HepG2 (cell line): ENCODE data around the gene HPS1. TPM values are rescaled to one million over a fixed set of nuclear protein-coding genes. Genes with fewer than 3 reads are reported as not detected.

Experiments
- ATAC-seq: fragments of 200-7000 bp; cut with Tn5 transposase; 3 replicates; pipeline ENCODE4 v1.9.1; 2020; ENCODE audit warnings: mild to moderate bottlenecking, moderate library complexity
- BruUV-seq: library from RNA; stranded (reverse); fragments of 400-500 nt; replicated peaks from 2 replicates; lab custom pipeline; 2021; lab: Mats Ljungman, UMichigan
- CTCF ChIA-PET: fragments of 300-600 bp; formaldehyde crosslinking; extraction: SDS; loops from one replicate; lab custom pipeline; 2021; ENCODE audit warnings: low total read pairs, inconsistent platforms, low intra/inter-chr PET ratio; lab: Yijun Ruan, JAX
- POLR2A ChIA-PET: fragments of 350-600 bp; sonication (Branson Sonifier 250); formaldehyde crosslinking; loops from one replicate; lab custom pipeline; 2020; ENCODE audit warnings: antibody characterized with exemption, inconsistent platforms; lab: Yijun Ruan, JAX
- DNase-seq: peaks from one replicate; pipeline ENCODE4 v3.0.0-alpha.2; 2015; ENCODE audit warnings: low spot score
- FAIRE-seq: peaks from 3 replicates; lab custom pipeline; 2011; peaks lifted over from hg19 to GRCh38; lab: Jason Lieb, UNC
- H2AFZ ChIP-seq: one replicate; pipeline ENCODE4 v1.6.1; 2011; ENCODE audit warnings: low read length, inconsistent platforms
- H3K27ac ChIP-seq: fragments of 300-600 bp; 3 replicates; pipeline ENCODE4 v1.8.0; 2011; ENCODE audit warnings: mixed run types, mild to moderate bottlenecking, mixed read lengths, low read length, inconsistent platforms; ENCODE audit not compliant: insufficient read depth; ENCODE audit errors: extremely low read length
- H3K27me3 ChIP-seq, 2 experiments: fragments of 200-600 bp in 1 of 2; 2 replicates in 1 of 2; 3 replicates in 1 of 2; pipeline versions ENCODE4 v1.6.0 to v1.8.0; 2011; ENCODE audit warnings: low read length in 2 of 2, mild to moderate bottlenecking in 2 of 2, moderate library complexity in 2 of 2, inconsistent platforms in 1 of 2; ENCODE audit not compliant: insufficient read depth in 2 of 2, control insufficient read depth in 1 of 2
- H3K36me3 ChIP-seq, 2 experiments: fragments of 200-600 bp in 1 of 2; replicated peaks in 1 of 2; 2 replicates in 1 of 2; 3 replicates in 1 of 2; pipeline versions ENCODE4 v1.5.1 to v1.8.0; 2011; ENCODE audit warnings: low read length in 2 of 2, inconsistent platforms in 1 of 2; ENCODE audit not compliant: insufficient read depth in 2 of 2, control insufficient read depth in 1 of 2
- H3K4me1 ChIP-seq: 2 replicates; pipeline ENCODE4 v1.5.1; 2012; ENCODE audit warnings: low read length, inconsistent platforms; ENCODE audit not compliant: insufficient read depth
- H3K4me2 ChIP-seq: 2 replicates; pipeline ENCODE4 v1.6.0; 2011; ENCODE audit warnings: low read depth, low read length, inconsistent platforms
- H3K4me3 ChIP-seq, 3 experiments: fragments of 200-600 bp in 1 of 3; sonication (generic), shearing (Covaris generic) in 1 of 3; replicated peaks in 1 of 3; 2 replicates each; pipeline ENCODE4 v1.5.1; 2011 to 2016; ENCODE audit warnings: low read length in 3 of 3, inconsistent platforms in 2 of 3, low read depth in 2 of 3, mild to moderate bottlenecking in 2 of 3, control low read depth in 1 of 3, mixed read lengths in 1 of 3; ENCODE audit not compliant: insufficient read depth in 1 of 3
- H3K79me2 ChIP-seq: one replicate; pipeline ENCODE4 v1.6.1; 2011; ENCODE audit warnings: low read length, inconsistent platforms; ENCODE audit not compliant: insufficient read depth
- H3K9ac ChIP-seq: 2 replicates; pipeline ENCODE4 v1.6.0; 2011; ENCODE audit warnings: mild to moderate bottlenecking, low read depth, low read length, inconsistent platforms; ENCODE audit not compliant: insufficient read depth
- H3K9me3 ChIP-seq: 2 replicates; pipeline ENCODE4 v1.5.1; 2012; ENCODE audit warnings: mild to moderate bottlenecking, low read length
- H4K20me1 ChIP-seq: 2 replicates; pipeline ENCODE4 v1.6.0; 2011; ENCODE audit warnings: inconsistent platforms, mild to moderate bottlenecking, low read length, moderate library complexity; ENCODE audit not compliant: insufficient read depth
- BRD4 ChIP-seq: sonication (generic); formaldehyde crosslinking; IDR thresholded peaks from 2 replicates; pipeline ENCODE4 v1.4.0; 2020; ENCODE audit warnings: missing genetic modification reagents
- HHEX ChIP-seq: IDR thresholded peaks from 2 replicates; pipeline ENCODE4 v1.6.1; 2016; ENCODE audit warnings: control low read depth
- MAFF ChIP-seq: IDR thresholded peaks from 2 replicates; pipeline ENCODE4 v1.6.1; 2011; ENCODE audit warnings: low read depth, low read length, improper control_type of control experiment
- MAFK ChIP-seq, 2 experiments: IDR thresholded peaks in 1 of 2; conservative IDR thresholded peaks in 1 of 2; 2 replicates each; pipeline ENCODE4 v1.6.1; 2011; ENCODE audit warnings: improper control_type of control experiment in 2 of 2, low read length in 2 of 2
- ZNF547 ChIP-seq: sonication (generic); formaldehyde crosslinking; IDR thresholded peaks from 2 replicates; pipeline ENCODE4 v1.5.1; 2020; ENCODE audit warnings: mild to moderate bottlenecking, missing genetic modification reagents
- WGBS: methylation state at CpG from one replicate; pipeline ENCODE4 v1.1.6; 2017; ENCODE audit warnings: low lambda C conversion rate; 5-methylcytosine and 5-hydroxymethylcytosine counted together
- in situ Hi-C: cut with HindIII; loops from 2 replicates; pipeline ENCODE4 v1.10.0; 2017; ENCODE audit warnings: low pct_unique_long_range_greater_than_20kb; ENCODE audit not compliant: extremely low pct_ligation_motif_present
- intact Hi-C: fragments of 100-400 bp; cut with micrococcal nuclease; formaldehyde crosslinking; loops from one replicate; pipeline ENCODE4 v1.10.0; 2022; ENCODE audit not compliant: unreplicated experiment
- polyA plus RNA-seq, 8 experiments: library from polyadenylated mRNA; depleted of rRNA in 3 of 8; stranded (reverse) in 7 of 8; unstranded in 1 of 8; fragments of >200 nt; fragmentation: Illumina TruSeq in 4 of 8; extraction: Trizol in 4 of 8; gene quantifications; 2 replicates each; pipeline versions ENCODE4 v1.2.1 to v1.2.3, GENCODE V29; 2011 to 2016; ENCODE audit warnings: low read depth in 4 of 8, missing spikeins in 1 of 8, mixed read lengths in 1 of 8; ENCODE audit not compliant: insufficient read depth in 1 of 8
- total RNA-seq, 5 experiments: library from RNA; depleted of rRNA; stranded (reverse); fragments of >200 nt; fragmentation: Illumina TruSeq; extraction: Trizol; gene quantifications; 2 replicates each; pipeline ENCODE4 v1.2.3, GENCODE V29; 2016; ENCODE audit warnings: low read depth in 1 of 5
- TF ChIP-seq, protein P1 (sequence below): sonication (generic); formaldehyde crosslinking; IDR thresholded peaks from 2 replicates; pipeline ENCODE4 v1.4.0; 2020; ENCODE audit warnings: missing genetic modification reagents
- TF ChIP-seq, protein P2 (sequence below): sonication (generic); formaldehyde crosslinking; IDR thresholded peaks from 2 replicates; pipeline ENCODE4 v1.5.0; 2020; ENCODE audit warnings: mild to moderate bottlenecking, missing genetic modification reagents
- TF ChIP-seq, protein P3 (sequence below): sonication (generic); formaldehyde crosslinking; IDR thresholded peaks from 2 replicates; pipeline ENCODE4 v1.4.0; 2020; ENCODE audit warnings: missing genetic modification reagents, borderline replicate concordance
- TF ChIP-seq, protein P4 (sequence below): sonication (generic); formaldehyde crosslinking; conservative IDR thresholded peaks from 2 replicates; pipeline ENCODE4 v1.4.0; 2020; ENCODE audit warnings: missing genetic modification reagents

HPS1 gene
- total and polyA plus RNA-seq, 2 of the 13 experiments (the other 11 are each of a cell fraction or from before 2014, with no cell fraction given): 24.6 to 25.8 TPM

DNA sequence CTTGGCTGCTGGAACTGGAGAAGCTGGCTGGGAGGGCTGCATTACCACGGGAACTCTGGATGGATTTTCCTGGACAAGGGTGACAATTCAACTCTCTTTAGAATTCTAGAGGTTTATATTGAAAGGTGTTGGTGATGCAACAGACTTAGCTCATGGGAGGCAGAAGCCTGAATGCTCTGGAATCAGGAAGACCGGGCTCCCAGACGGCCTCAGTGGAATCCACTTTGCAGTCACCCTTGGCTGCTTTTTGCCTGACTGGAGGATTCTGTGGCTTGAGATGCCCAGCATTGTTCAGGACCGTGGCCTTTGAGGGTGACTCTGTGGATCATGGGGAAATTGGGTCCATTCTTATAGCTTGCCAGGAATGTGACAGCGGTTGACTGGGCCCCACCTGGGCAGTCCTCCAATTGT lies 64.0 kb downstream of the HPS1 start:
- POLR2A ChIA-PET: interaction anchor here (1.1 kb wide), 1 partner anchor 32 kb away, joined by 3 read pairs; the partner anchor contains the start of gene PYROXD2
- no peaks in the 10 kb centered on the region for H3K27me3 ChIP-seq
- ATAC-seq: no peak

DNA sequence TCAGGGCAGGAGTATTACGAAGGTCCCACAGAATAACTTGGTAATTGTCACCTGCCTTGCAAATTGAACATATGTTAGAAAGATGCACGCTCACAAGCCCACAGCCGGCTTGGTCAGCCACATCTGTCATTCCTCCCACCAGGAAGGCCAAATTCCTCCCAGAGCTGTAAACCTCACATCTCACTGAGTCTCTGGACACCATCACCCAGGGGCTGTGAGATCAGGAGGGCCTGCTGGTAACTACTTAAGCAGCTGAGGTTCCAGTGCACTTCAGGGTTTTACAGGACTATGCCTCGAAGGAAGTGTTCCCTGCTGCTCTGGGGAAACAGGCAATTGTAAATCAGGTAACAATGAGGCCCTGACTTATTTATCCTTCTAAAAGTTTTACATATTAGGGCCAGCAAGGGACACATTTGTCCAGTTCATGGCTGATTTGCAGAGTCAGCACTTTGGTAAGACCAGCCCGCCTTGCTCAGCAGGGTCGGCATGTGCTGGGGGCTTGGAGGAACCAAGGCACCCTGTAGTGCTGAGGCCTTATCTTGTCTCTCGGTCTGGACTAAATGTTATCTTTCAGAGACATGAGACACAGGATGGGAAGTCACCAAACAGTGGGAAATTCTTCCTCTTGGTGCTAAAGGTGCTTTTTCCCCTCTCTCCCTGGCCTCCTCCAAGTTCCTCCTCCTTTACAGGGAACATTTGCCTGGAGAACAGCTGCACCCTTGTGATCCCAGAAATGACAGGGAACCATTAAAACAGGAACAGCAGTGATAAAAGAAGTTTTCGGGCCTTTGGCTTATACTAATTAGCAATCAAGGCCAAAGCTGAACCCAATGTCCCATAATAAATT lies 66.0 kb downstream of the HPS1 start:
- Histone ChIP-seq H3K9ac (no peak overlapping the region), H3K4me1 (no peaks in the 10 kb centered on the region), H3K4me2 (no peak overlapping the region), H3K9me3 (peaks cover 7% of the 10 kb centered on the region; the same call in 1 of the 2 replicates), H3K79me2 (no peaks in the 10 kb centered on the region), H4K20me1 (no peaks in the 10 kb centered on the region), H3K4me3 (no peak overlapping the region), H3K36me3 (no peaks in the 10 kb centered on the region), H3K27me3 (peaks cover 2 to 3% of the 10 kb centered on the region in 2 experiments; a peak in 1 of 5 replicates), H3K27ac (no peak overlapping the region), H2AFZ (no peak overlapping the region)
- ATAC-seq (no peak), FAIRE-seq (no peak), DNase-seq (no peak)
- BruUV-seq: no TSS peak
- ChIA-PET POLR2A (no interaction called here), CTCF (no interaction called here)
- intact Hi-C loops: no loop called here
- in situ Hi-C loops: no loop called here
- WGBS: 48% methylated on average over 6 of the region's 8 CpGs
- TF ChIP-seq, protein P1, sequence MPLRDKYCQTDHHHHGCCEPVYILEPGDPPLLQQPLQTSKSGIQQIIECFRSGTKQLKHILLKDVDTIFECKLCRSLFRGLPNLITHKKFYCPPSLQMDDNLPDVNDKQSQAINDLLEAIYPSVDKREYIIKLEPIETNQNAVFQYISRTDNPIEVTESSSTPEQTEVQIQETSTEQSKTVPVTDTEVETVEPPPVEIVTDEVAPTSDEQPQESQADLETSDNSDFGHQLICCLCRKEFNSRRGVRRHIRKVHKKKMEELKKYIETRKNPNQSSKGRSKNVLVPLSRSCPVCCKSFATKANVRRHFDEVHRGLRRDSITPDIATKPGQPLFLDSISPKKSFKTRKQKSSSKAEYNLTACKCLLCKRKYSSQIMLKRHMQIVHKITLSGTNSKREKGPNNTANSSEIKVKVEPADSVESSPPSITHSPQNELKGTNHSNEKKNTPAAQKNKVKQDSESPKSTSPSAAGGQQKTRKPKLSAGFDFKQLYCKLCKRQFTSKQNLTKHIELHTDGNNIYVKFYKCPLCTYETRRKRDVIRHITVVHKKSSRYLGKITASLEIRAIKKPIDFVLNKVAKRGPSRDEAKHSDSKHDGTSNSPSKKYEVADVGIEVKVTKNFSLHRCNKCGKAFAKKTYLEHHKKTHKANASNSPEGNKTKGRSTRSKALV (CRISPR knock-in tag): no peak
- TF ChIP-seq, protein P2, sequence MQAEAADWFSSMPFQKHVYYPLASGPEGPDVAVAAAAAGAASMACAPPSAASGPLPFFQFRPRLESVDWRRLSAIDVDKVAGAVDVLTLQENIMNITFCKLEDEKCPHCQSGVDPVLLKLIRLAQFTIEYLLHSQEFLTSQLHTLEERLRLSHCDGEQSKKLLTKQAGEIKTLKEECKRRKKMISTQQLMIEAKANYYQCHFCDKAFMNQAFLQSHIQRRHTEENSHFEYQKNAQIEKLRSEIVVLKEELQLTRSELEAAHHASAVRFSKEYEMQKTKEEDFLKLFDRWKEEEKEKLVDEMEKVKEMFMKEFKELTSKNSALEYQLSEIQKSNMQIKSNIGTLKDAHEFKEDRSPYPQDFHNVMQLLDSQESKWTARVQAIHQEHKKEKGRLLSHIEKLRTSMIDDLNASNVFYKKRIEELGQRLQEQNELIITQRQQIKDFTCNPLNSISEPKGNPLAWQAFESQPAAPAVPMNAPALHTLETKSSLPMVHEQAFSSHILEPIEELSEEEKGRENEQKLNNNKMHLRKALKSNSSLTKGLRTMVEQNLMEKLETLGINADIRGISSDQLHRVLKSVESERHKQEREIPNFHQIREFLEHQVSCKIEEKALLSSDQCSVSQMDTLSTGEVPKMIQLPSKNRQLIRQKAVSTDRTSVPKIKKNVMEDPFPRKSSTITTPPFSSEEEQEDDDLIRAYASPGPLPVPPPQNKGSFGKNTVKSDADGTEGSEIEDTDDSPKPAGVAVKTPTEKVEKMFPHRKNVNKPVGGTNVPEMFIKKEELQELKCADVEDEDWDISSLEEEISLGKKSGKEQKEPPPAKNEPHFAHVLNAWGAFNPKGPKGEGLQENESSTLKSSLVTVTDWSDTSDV: no peak
- no peak for TF ChIP-seq BRD4
- TF ChIP-seq MAFF: peak; percentile 98
- TF ChIP-seq, protein P3, sequence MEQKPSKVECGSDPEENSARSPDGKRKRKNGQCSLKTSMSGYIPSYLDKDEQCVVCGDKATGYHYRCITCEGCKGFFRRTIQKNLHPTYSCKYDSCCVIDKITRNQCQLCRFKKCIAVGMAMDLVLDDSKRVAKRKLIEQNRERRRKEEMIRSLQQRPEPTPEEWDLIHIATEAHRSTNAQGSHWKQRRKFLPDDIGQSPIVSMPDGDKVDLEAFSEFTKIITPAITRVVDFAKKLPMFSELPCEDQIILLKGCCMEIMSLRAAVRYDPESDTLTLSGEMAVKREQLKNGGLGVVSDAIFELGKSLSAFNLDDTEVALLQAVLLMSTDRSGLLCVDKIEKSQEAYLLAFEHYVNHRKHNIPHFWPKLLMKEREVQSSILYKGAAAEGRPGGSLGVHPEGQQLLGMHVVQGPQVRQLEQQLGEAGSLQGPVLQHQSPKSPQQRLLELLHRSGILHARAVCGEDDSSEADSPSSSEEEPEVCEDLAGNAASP (CRISPR knock-in tag): no peak
- no peak for TF ChIP-seq ZNF547 (CRISPR knock-in tag)
- TF ChIP-seq MAFK (conservative IDR thresholded peaks at IDR 0.05 in 1 of 2, IDR thresholded peaks at IDR 0.05 in 1 of 2; ENCODE audit: low read length in 2 of 2): peak; percentile 97 to 99

More for the DNA sequence above, 64.0 kb downstream of the HPS1 start:
- intact Hi-C loops (no loop called here), in situ Hi-C loops (no loop called here)
- Histone ChIP-seq H3K27ac (no peak overlapping the region), H3K9ac (no peak overlapping the region), H3K4me3 (no peak overlapping the region), H2AFZ (no peak overlapping the region), H4K20me1 (no peaks in the 10 kb centered on the region), H3K4me1 (no peaks in the 10 kb centered on the region), H3K4me2 (no peak overlapping the region), H3K79me2 (no peaks in the 10 kb centered on the region), H3K36me3 (no peaks in the 10 kb centered on the region), H3K9me3 (peaks cover under 1% of the 10 kb centered on the region; the same call in 1 of the 2 replicates)
- FAIRE-seq: no peak
- BruUV-seq: no TSS peak
- no peak for DNase-seq
- no peak for TF ChIP-seq HHEX (CRISPR knock-in tag)
- TF ChIP-seq, protein P4, sequence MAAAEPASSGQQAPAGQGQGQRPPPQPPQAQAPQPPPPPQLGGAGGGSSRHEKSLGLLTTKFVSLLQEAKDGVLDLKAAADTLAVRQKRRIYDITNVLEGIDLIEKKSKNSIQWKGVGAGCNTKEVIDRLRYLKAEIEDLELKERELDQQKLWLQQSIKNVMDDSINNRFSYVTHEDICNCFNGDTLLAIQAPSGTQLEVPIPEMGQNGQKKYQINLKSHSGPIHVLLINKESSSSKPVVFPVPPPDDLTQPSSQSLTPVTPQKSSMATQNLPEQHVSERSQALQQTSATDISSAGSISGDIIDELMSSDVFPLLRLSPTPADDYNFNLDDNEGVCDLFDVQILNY (CRISPR knock-in tag): no peak
- 96% methylated on average over 2 of the region's 5 CpGs for WGBS
- CTCF ChIA-PET: no interaction called here
